CD14-positive monocyte (primary cell): ENCODE data around the gene PIK3AP1. TPM values are rescaled to one million over a fixed set of nuclear protein-coding genes. Genes with fewer than 3 reads are reported as not detected.

Experiments
- DNase-seq, 3 donors: peaks; one replicate each; pipeline ENCODE4 v3.0.0-alpha.2; 2011 to 2022
- H2AFZ ChIP-seq: 2 replicates; pipeline ENCODE4 v1.6.0; 2012; ENCODE audit warnings: mild to moderate bottlenecking, low read depth, low read length, inconsistent platforms; ENCODE audit not compliant: insufficient read depth, poor library complexity, severe bottlenecking
- H3K27ac ChIP-seq, 2 donors: 1 replicate in 1 of 2; 2 replicates in 1 of 2; pipeline ENCODE4 v1.5.1; 2012 to 2013; ENCODE audit warnings: low read length in 2 of 2, control low read depth in 1 of 2, inconsistent platforms in 1 of 2, low read depth in 1 of 2, mild to moderate bottlenecking in 1 of 2
- H3K27me3 ChIP-seq, 2 donors: one replicate each; pipeline versions ENCODE4 v1.6.0 to v1.6.1; 2011 to 2013; ENCODE audit warnings: low read length in 2 of 2; ENCODE audit not compliant: control insufficient read depth in 2 of 2, insufficient read depth in 2 of 2
- H3K36me3 ChIP-seq, 2 donors: replicated peaks in 1 of 2; 1 replicate in 1 of 2; 2 replicates in 1 of 2; pipeline versions ENCODE4 v1.5.1 to v1.6.1; 2012 to 2013; ENCODE audit warnings: low read length in 2 of 2, control low read depth in 1 of 2, inconsistent platforms in 1 of 2, mild to moderate bottlenecking in 1 of 2; ENCODE audit not compliant: insufficient read depth in 2 of 2, control insufficient read depth in 1 of 2
- H3K4me1 ChIP-seq, 2 donors: 1 replicate in 1 of 2; 2 replicates in 1 of 2; pipeline versions ENCODE4 v1.5.1 to v1.6.1; 2012 to 2013; ENCODE audit warnings: low read length in 2 of 2, control low read depth in 1 of 2, inconsistent platforms in 1 of 2, mild to moderate bottlenecking in 1 of 2, moderate library complexity in 1 of 2; ENCODE audit not compliant: insufficient read depth in 2 of 2, control insufficient read depth in 1 of 2
- H3K4me2 ChIP-seq: replicated peaks from 2 replicates; pipeline ENCODE3; 2012; ENCODE audit warnings: low read length, moderate library complexity, mild to moderate bottlenecking; ENCODE audit not compliant: poor library complexity, severe bottlenecking; ENCODE audit errors: extremely low read depth
- H3K4me3 ChIP-seq, 3 experiments: fragments of 200-600 bp in 1 of 3; sonication (generic) in 1 of 3; replicated peaks in 1 of 3; 1 replicate in 2 of 3; 2 replicates in 1 of 3; pipeline ENCODE4 v1.5.1; 2011 to 2013; ENCODE audit warnings: low read length in 3 of 3, mild to moderate bottlenecking in 3 of 3, control low read depth in 2 of 3, low read depth in 2 of 3, inconsistent platforms in 1 of 3, moderate library complexity in 1 of 3
- H3K79me2 ChIP-seq: 2 replicates; pipeline ENCODE4 v1.6.0; 2012; ENCODE audit warnings: mild to moderate bottlenecking, control low read depth, inconsistent platforms, low read length, moderate library complexity; ENCODE audit not compliant: insufficient read depth
- H3K9ac ChIP-seq: 2 replicates; pipeline ENCODE4 v1.6.0; 2017; ENCODE audit warnings: low read length, mild to moderate bottlenecking; ENCODE audit not compliant: insufficient read depth, poor library complexity, severe bottlenecking
- H3K9me3 ChIP-seq, 2 donors: replicated peaks in 1 of 2; 1 replicate in 1 of 2; 2 replicates in 1 of 2; pipeline versions ENCODE4 v1.5.1 to v1.6.1; 2012 to 2013; ENCODE audit warnings: low read length in 2 of 2, control low read depth in 1 of 2; ENCODE audit not compliant: control insufficient read depth in 1 of 2, insufficient read depth in 1 of 2
- H4K20me1 ChIP-seq: 2 replicates; pipeline ENCODE4 v1.6.0; 2012; ENCODE audit warnings: mild to moderate bottlenecking, low read length, control low read depth, moderate library complexity; ENCODE audit not compliant: insufficient read depth
- H3K27ac Mint-ChIP-seq, 7 donors: one replicate each; pipeline ENCODE4 v1.8.0; 2020; ENCODE audit warnings: mild to moderate bottlenecking in 7 of 7, mixed read lengths in 7 of 7, moderate library complexity in 6 of 7, inconsistent platforms in 2 of 7
- H3K27me3 Mint-ChIP-seq, 3 donors: one replicate each; pipeline ENCODE4 v1.8.0; 2021 to 2022; ENCODE audit warnings: low read depth in 3 of 3, mild to moderate bottlenecking in 3 of 3, mixed read lengths in 3 of 3, moderate library complexity in 3 of 3, inconsistent platforms in 1 of 3
- H3K36me3 Mint-ChIP-seq, 2 donors: one replicate each; pipeline ENCODE4 v1.8.0; 2020; ENCODE audit warnings: mixed read lengths in 2 of 2, inconsistent platforms in 1 of 2, mild to moderate bottlenecking in 1 of 2
- H3K4me1 Mint-ChIP-seq: one replicate; pipeline ENCODE4 v1.8.0; 2020; ENCODE audit warnings: mild to moderate bottlenecking, mixed read lengths
- H3K4me3 Mint-ChIP-seq, 2 donors: one replicate each; pipeline ENCODE4 v1.8.0; 2020; ENCODE audit warnings: mild to moderate bottlenecking in 2 of 2, mixed read lengths in 2 of 2, moderate library complexity in 1 of 2
- H3K9me3 Mint-ChIP-seq, 7 donors: one replicate each; pipeline ENCODE4 v1.8.0; 2020 to 2022; ENCODE audit warnings: mixed read lengths in 7 of 7, mild to moderate bottlenecking in 6 of 7, moderate library complexity in 6 of 7, inconsistent platforms in 2 of 7
- WGBS: methylation state at CpG from one replicate; pipeline ENCODE4 v1.1.5; 2013; ENCODE audit warnings: missing lambda C conversion rate; ENCODE audit not compliant: insufficient coverage; 5-methylcytosine and 5-hydroxymethylcytosine counted together
- intact Hi-C, 2 donors: fragments of 100-400 bp; cut with micrococcal nuclease; formaldehyde crosslinking; loops; one replicate each; pipeline versions ENCODE4 v1.15.0 to v1.15.1; 2023
- polyA plus RNA-seq, 3 donors: library from polyadenylated mRNA; depleted of rRNA in 1 of 3; unstranded in 2 of 3; stranded (reverse) in 1 of 3; fragments of 300-500 nt in 2 of 3; fragments of >200 nt in 1 of 3; fragmentation: Illumina TruSeq in 2 of 3; gene quantifications; 1 replicate in 2 of 3; 2 replicates in 1 of 3; pipeline ENCODE4 v1.2.3, GENCODE V29; 2012 to 2021
- TF ChIP-seq, protein P1 (sequence below): fragments of 200-600 bp; IDR thresholded peaks from one replicate; pipeline ENCODE4 v1.8.0; 2022; ENCODE audit warnings: antibody characterized with exemption, mild to moderate bottlenecking

The PIK3AP1 gene
- polyA plus RNA-seq, 3 donors, result 95.5 to 157 (median 112) TPM

DNA sequence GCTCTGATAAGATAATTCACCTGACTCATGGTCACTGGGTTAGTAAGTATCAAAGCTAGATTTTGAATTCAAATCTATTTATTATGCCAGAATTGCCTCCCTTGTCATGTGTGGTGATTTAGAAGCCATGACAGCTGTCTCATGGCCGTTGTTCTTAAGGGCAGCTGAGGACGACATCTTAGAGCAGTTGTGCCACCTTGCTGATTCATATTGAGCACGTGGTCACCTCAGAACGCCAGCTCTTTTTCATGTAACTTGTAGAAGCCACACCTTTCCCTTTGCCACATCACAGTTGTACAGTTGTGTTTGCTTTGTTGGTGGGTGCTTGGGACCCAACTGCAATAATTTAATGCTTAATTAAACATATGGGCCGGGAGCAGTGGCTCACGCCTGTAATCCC lies 4.3 kb upstream of the PIK3AP1 start:
- Histone ChIP-seq H3K4me1 (peaks cover 18 to 22% of the 10 kb centered on the region in 2 donors), H3K4me3 (no peak overlapping the region), H3K27ac (no peak overlapping the region), H3K36me3 (no peaks in the 10 kb centered on the region), H3K4me2 (no peak overlapping the region), H3K27me3 (no peaks in the 10 kb centered on the region), H3K79me2 (peaks cover 13% of the 10 kb centered on the region), H4K20me1 (no peaks in the 10 kb centered on the region), H3K9me3 (no peaks in the 10 kb centered on the region), H3K9ac (no peak overlapping the region), H2AFZ (no peak overlapping the region)
- WGBS, result 83% methylated on average over 4 of the region's 6 CpGs
- no peak for DNase-seq
- Mint-ChIP-seq H3K4me3 (no peak overlapping the region), H3K27ac (no peak overlapping the region), H3K27me3 (no peaks in the 10 kb centered on the region), H3K9me3 (no peaks in the 10 kb centered on the region), H3K36me3 (no peaks in the 10 kb centered on the region), H3K4me1 (peaks cover 21% of the 10 kb centered on the region)
- intact Hi-C loops, result no loop called here
- TF ChIP-seq, protein P1, sequence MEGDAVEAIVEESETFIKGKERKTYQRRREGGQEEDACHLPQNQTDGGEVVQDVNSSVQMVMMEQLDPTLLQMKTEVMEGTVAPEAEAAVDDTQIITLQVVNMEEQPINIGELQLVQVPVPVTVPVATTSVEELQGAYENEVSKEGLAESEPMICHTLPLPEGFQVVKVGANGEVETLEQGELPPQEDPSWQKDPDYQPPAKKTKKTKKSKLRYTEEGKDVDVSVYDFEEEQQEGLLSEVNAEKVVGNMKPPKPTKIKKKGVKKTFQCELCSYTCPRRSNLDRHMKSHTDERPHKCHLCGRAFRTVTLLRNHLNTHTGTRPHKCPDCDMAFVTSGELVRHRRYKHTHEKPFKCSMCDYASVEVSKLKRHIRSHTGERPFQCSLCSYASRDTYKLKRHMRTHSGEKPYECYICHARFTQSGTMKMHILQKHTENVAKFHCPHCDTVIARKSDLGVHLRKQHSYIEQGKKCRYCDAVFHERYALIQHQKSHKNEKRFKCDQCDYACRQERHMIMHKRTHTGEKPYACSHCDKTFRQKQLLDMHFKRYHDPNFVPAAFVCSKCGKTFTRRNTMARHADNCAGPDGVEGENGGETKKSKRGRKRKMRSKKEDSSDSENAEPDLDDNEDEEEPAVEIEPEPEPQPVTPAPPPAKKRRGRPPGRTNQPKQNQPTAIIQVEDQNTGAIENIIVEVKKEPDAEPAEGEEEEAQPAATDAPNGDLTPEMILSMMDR, result no peak

DNA sequence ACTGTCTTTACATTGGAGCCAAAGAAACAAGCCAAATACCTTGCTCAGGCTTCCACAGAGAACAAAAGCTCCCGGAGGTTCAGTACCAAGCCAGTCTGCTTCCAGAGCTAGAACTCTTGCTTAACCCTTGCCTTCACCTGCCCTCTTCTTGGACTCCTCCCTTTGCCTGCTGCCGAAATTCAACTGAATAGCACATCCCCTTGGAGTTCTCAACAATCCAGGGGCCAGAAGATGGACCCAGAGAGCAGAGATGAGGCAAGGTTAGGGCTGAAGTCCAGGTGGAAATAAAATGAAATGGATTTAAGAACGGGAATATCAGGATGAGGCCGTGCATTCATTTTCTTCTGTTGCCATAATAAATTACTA lies 876 bp upstream of the PIK3AP1 start:
- Histone ChIP-seq H3K79me2 (peaks cover 48% of the 10 kb centered on the region), H3K36me3 (no peaks in the 10 kb centered on the region), H3K27ac (peak overlapping the region in 1 of 2 donors; percentile 90), H3K4me1 (peaks cover 43 to 45% of the 10 kb centered on the region in 2 donors), H4K20me1 (peaks cover 17% of the 10 kb centered on the region), H3K27me3 (no peaks in the 10 kb centered on the region), H2AFZ (no peak overlapping the region), H3K9ac (no peak overlapping the region), H3K9me3 (no peaks in the 10 kb centered on the region), H3K4me3 (peak overlapping the region in 1 of 3 experiments; percentile 86), H3K4me2 (peak overlapping the region; percentile 79)
- DNase-seq, result no peak
- Mint-ChIP-seq H3K9me3 (peaks cover 0 to 2% (median 0%) of the 10 kb centered on the region in 7 donors), H3K27ac (peak overlapping the region in 6 of 7 donors; percentile 58 to 87 (median 80)), H3K4me3 (peak overlapping the region; percentile 73 to 83), H3K27me3 (peaks cover 0 to 3% (median 0%) of the 10 kb centered on the region in 3 donors), H3K4me1 (peaks cover 43% of the 10 kb centered on the region), H3K36me3 (peaks cover 16% of the 10 kb centered on the region in 2 donors)
- no CpG with 5 or more reads among the region's 4 CpGs for WGBS
- TF ChIP-seq, protein P1, result no peak
- intact Hi-C loops, result no loop called here
